Cardiac fibroblast (primary cell): ENCODE results near the gene TAF1D.
A peak's percentile ranks its signal among the peaks of the same experiment; 100 is the strongest.
"Not testable (repeated sequence)": the region's sequence is repeated elsewhere in the genome, so short reads cannot be mapped to it uniquely, and the experiment has no call there.

Source experiments
- DNase-seq, 2 donors: peaks; one replicate each; pipeline versions ENCODE4 v3.0.0 to v3.0.0-alpha.2; 2010; ENCODE audit warnings: low read depth in 2 of 2
- H3K4me3 ChIP-seq, 2 donors: replicated peaks in 1 of 2; 1 replicate in 1 of 2; 2 replicates in 1 of 2; pipeline ENCODE4 v1.5.1; 2011; ENCODE audit warnings: low read depth in 2 of 2, low read length in 2 of 2, mild to moderate bottlenecking in 2 of 2, moderate library complexity in 1 of 2
- TF ChIP-seq, protein P1 (sequence below): IDR thresholded peaks from one replicate; pipeline ENCODE4 v1.5.1; 2011; ENCODE audit warnings: low read depth, mild to moderate bottlenecking, low read length, inconsistent platforms

TAF1D gene

DNA sequence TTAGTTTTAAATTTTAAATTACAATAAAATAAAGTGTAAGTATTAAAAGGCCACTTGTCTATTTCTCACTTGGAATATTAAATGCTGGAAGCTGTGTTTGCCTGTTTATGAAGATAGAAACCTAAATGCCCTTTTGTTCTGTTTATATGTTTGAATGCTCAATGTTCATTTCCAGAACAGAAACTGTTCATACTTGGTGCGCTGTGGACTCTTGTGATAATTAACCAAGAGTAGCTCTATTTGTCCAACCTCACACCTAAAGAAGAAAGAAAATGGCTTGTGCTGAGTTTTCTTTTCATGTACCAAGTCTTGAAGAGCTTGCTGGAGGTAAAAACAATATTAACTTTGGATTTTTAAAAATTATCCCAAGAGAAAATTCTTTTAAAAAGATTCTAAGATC lies 5.8 kb upstream of the TAF1D start:
- no peak overlapping the region for H3K4me3 ChIP-seq
- TF ChIP-seq, protein P1, sequence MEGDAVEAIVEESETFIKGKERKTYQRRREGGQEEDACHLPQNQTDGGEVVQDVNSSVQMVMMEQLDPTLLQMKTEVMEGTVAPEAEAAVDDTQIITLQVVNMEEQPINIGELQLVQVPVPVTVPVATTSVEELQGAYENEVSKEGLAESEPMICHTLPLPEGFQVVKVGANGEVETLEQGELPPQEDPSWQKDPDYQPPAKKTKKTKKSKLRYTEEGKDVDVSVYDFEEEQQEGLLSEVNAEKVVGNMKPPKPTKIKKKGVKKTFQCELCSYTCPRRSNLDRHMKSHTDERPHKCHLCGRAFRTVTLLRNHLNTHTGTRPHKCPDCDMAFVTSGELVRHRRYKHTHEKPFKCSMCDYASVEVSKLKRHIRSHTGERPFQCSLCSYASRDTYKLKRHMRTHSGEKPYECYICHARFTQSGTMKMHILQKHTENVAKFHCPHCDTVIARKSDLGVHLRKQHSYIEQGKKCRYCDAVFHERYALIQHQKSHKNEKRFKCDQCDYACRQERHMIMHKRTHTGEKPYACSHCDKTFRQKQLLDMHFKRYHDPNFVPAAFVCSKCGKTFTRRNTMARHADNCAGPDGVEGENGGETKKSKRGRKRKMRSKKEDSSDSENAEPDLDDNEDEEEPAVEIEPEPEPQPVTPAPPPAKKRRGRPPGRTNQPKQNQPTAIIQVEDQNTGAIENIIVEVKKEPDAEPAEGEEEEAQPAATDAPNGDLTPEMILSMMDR: no peak
- DNase-seq: no peak

DNA sequence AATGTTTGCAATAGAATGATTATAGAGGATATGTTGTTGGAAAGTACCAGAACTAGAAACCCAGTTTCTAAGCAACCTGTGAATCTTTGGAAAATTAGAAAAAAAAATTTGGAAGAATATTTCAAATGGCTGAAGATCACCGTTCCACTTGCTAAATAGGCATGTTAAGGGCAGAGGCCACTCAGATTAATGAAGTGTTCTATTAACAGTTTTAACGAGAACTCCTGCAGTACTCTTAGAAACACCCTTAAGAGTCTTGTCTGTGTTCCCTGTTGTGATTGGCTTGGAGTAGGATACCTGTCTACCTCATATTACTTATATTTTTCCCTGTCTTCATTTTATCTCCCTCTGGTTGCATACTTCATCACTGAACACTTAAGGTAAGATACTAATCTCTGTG lies 4.8 kb upstream of the TAF1D start:
- TF ChIP-seq, protein P1: no peak
- H3K4me3 ChIP-seq: no peak overlapping the region
- DNase-seq: no peak

DNA sequence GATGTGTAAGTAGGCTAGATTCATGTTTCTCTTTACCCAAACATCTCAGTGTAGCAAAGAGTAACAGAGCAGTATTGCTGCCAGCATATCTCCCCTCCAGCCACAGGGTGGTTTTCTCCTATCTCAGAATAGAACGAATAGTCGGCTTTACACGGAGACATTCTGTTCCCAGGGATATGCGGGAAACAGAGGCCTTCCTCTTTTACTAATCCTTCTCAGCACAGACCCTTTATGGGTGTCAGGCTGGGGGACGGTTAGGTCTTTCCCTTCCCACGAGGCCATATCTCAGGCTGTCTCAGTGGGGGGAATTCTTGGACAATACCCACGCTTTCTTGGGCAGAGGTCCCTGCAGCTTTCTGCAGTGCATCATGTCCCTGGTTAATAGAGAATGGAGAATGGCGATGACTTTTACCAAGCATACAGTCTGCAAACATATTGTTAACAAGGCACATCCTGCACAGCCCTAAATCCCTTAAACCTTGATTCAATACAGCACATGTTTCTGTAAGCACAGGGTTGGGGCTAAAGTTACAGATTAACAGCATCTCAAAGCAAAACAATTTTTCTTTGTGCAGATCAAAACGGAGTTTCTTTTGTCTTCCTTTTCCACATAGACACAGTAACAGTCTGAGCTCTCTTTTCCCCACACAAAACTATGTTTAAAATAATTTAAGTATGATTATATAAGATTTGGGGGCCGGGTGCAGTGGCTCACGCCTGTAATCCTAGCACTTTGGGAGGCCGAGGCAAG lies 3.9 kb upstream of the TAF1D start:
- not testable (repeated sequence) for H3K4me3 ChIP-seq
- peak in 1 of 2 donors; percentile 53 for DNase-seq

DNA sequence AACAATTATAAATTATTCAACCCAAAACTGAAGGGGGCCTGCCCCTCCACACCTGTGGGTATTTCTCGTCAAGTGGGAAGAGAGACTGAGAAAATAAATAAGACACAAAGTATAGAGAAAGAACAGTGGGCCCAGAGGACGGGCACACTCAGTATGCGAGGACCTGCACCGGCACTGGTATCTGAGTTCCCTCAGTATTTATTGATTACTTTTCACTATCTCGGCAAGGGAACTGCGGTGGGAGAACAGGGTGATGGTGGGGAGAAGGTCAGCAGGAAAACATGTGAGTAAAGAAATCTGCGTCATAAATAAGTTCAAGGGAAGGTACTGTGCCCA lies 3.3 kb upstream of the TAF1D start:
- H3K4me3 ChIP-seq: no peak overlapping the region
- TF ChIP-seq, protein P1: no peak

DNA sequence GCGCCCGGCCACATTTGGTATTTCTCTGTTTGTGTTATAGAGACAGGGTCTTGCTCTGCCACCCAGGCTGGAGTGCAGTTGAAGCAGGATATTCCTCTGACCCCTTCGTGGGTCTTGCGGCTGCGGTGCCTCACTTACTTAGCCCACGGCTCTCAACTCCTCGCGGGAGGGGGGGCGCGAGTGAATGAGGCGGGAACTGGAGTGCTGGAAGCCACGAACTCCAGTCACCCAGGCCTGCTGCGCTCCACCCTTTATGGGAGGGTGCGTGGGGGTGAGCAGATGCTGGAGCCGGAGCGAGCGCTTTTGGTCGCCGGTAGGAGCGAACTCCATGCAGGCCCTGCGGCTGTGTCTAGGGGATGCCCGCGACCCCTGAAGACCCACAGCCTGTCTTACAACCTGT lies 2.0 kb upstream of the TAF1D start:
- DNase-seq: no peak
- TF ChIP-seq, protein P1: no peak
- H3K4me3 ChIP-seq: no peak overlapping the region

More for the DNA sequence above, 3.3 kb upstream of the TAF1D start:
- no peak for DNase-seq

DNA sequence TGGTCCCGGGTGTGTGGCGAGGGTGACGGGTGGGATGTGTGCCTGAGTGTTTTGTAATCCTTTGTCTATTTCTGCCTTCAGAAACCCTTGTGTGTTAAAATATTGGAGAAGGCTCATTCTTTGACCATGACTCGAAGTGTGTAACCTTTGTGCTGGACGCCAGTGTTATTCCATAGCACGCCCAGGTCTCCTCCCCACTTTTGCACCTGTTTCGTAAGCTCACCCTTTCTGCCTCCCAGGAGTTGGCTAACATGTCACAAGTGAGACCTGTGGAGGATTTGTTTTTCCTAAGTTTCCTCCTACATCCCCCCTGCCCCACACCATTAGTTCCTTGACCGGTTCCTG lies 559 bp upstream of the TAF1D start:
- peak; percentile 66 to 81 for DNase-seq
- H3K4me3 ChIP-seq: peak overlapping the region; percentile 89 to 95
- TF ChIP-seq, protein P1: no peak

DNA sequence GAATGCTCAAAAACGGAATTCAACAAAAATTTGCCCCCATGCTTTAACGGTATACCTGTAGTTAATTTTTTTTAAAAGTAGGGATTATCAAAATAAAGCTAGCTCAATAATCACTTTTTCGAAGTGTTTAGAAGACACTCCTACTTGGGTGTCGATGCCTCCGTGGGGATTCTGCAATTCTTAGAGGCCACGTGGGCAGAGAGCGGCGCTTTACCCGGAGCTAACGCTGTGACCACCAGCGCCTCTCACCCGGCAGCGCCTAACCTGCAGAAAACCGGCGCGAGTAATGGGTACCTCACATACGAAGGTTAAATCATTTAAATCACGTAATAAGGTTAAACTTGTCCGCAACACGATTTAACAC lies 583 bp downstream of the TAF1D start:
- TF ChIP-seq, protein P1: no peak

More for the DNA sequence above, 583 bp downstream of the TAF1D start:
- peak; percentile 73 for DNase-seq
- peak overlapping the region; percentile 89 to 95 for H3K4me3 ChIP-seq
